Measurements from ENCODE around the gene PEX19. TPM values are rescaled to one million over a fixed set of nuclear protein-coding genes. Genes with fewer than 3 reads are reported as not detected.

The PEX19 gene
- polyA plus RNA-seq, 2 of the 4 experiments (the other 2 are of a cell fraction) = 25.1 to 56.7 TPM

GRCh38 chr1:160257411-160258015 is 27.4 kb downstream of the PEX19 start:
- ChIA-PET POLR2A (no interaction called here), CTCF (interaction anchor here (1.1 to 12.4 kb wide), 4 partner anchors 34 to 152 kb away, joined by 3 to 203 read pairs (median 20); partner anchors contain the start of gene CASQ1)
- FAIRE-seq (no peak), ATAC-seq (no peak), DNase-seq (ENCODE audit: low read depth in 1 of 2, low spot score in 1 of 2) (no peak)
- Histone ChIP-seq H3K4me2 (no peak overlapping the region), H3K27ac (no peak overlapping the region), H3K4me3 (no peak overlapping the region), H3K4me1 (peaks cover 41% of the 10 kb centered on the region), H3K9me3 (no peaks in the 10 kb centered on the region)
- TF ChIP-seq CTCF (IDR thresholded peaks at IDR 0.05) = no peak
- TF ChIP-seq EHMT2 (IDR thresholded peaks at IDR 0.05; ENCODE audit: low read depth) = no peak
- no peak for TF ChIP-seq HOXB13 (CRISPR knock-in tag; IDR thresholded peaks at IDR 0.05; ENCODE audit: low read depth)
- TF ChIP-seq GATA3 (IDR thresholded peaks at IDR 0.05; ENCODE audit: borderline replicate concordance) = no peak
- TF ChIP-seq MYC (IDR thresholded peaks at IDR 0.05; ENCODE audit: borderline replicate concordance, low read length) = no peak
- no peak for TF ChIP-seq HEYL (CRISPR knock-in tag; IDR thresholded peaks at IDR 0.05)
- no peak for TF ChIP-seq CHD4 (IDR thresholded peaks at IDR 0.05; ENCODE audit: borderline replicate concordance)
- TF ChIP-seq EHF (CRISPR knock-in tag; IDR thresholded peaks at IDR 0.05) = no peak
- no peak for TF ChIP-seq ZSCAN20 (CRISPR knock-in tag; IDR thresholded peaks at IDR 0.05)
- no peak for TF ChIP-seq RAD21 (conservative IDR thresholded peaks at IDR 0.05 in 1 of 2, IDR thresholded peaks at IDR 0.05 in 1 of 2)
- TF ChIP-seq SREBF2 (IDR thresholded peaks at IDR 0.05) = no peak
- no peak for TF ChIP-seq MAX (IDR thresholded peaks at IDR 0.05)
- no peak for TF ChIP-seq FOXS1 (CRISPR knock-in tag; IDR thresholded peaks at IDR 0.05)
- TF ChIP-seq CEBPB (IDR thresholded peaks at IDR 0.05) = no peak
- no peak for TF ChIP-seq CBX2 (IDR thresholded peaks at IDR 0.05; ENCODE audit: borderline replicate concordance, low read depth)
- TF ChIP-seq E2F6 (IDR thresholded peaks at IDR 0.05; ENCODE audit: borderline replicate concordance, low read depth) = no peak
- no peak for TF ChIP-seq HOXA7 (CRISPR knock-in tag; IDR thresholded peaks at IDR 0.05)
- no peak for TF ChIP-seq FOSL2 (IDR thresholded peaks at IDR 0.05)
- no peak for TF ChIP-seq FOSL2 (CRISPR knock-in tag; IDR thresholded peaks at IDR 0.05)
- no peak for TF ChIP-seq POLR2A (IDR thresholded peaks at IDR 0.05; ENCODE audit: low read length)
- no peak for TF ChIP-seq KDM1A (IDR thresholded peaks at IDR 0.05; ENCODE audit: low read depth)
- 99% methylated on average over 6 of the region's 6 CpGs for WGBS (ENCODE audit: missing lambda C conversion rate)

- ATAC-seq (no peak), FAIRE-seq (no peak), DNase-seq (ENCODE audit: low read depth in 1 of 2, low spot score in 1 of 2) (no peak)
- TF ChIP-seq REST (IDR thresholded peaks at IDR 0.05) = no peak
- TF ChIP-seq EHF (CRISPR knock-in tag; IDR thresholded peaks at IDR 0.05) = no peak
- ChIA-PET POLR2A (no interaction called here), CTCF (interaction anchor here (2.9 to 12.4 kb wide), 3 partner anchors 35 to 151 kb away, joined by 11 to 203 read pairs (median 29); partner anchors contain the start of gene CASQ1)
- WGBS (ENCODE audit: missing lambda C conversion rate) = 65% methylated on average over 3 of the region's 3 CpGs
- H3K4me3 ChIP-seq = no peak overlapping the region
- no peaks in the 10 kb centered on the region for H3K9me3 ChIP-seq
- no peak overlapping the region for H3K27ac ChIP-seq
- peaks cover 41% of the 10 kb centered on the region for H3K4me1 ChIP-seq
- H3K4me2 ChIP-seq = no peak overlapping the region; the same call in 2 of the 3 replicates
Measured at GRCh38 chr1:160256396-160257046, 28.4 kb downstream of the PEX19 start.
